Left lung (tissue), 10 donors: ENCODE results near the gene KLF2. TPM values are rescaled to one million over a fixed set of nuclear protein-coding genes. Genes with fewer than 3 reads are reported as not detected.
"Not testable (repeated sequence)": the region's sequence is repeated elsewhere in the genome, so short reads cannot be mapped to it uniquely, and the experiment has no call there.

Source experiments
- ATAC-seq: fragments of 200-7000 bp; cut with Tn5 transposase; one replicate; pipeline ENCODE4 v1.9.1; 2020; ENCODE audit warnings: moderate library complexity
- DNase-seq, 4 donors: peaks; one replicate each; pipeline ENCODE4 v3.0.0-alpha.2; 2013 to 2020
- H3K27ac ChIP-seq, 2 donors: fragments of 200-600 bp; sonication (generic) in 1 of 2; one replicate each; pipeline versions ENCODE4 v1.5.0 to v1.8.0; 2020 to 2021
- H3K27me3 ChIP-seq, 2 donors: fragments of 200-600 bp; sonication (generic) in 1 of 2; one replicate each; pipeline versions ENCODE4 v1.5.0 to v1.8.0; 2020 to 2021
- H3K36me3 ChIP-seq, 2 donors: fragments of 200-600 bp; sonication (generic) in 1 of 2; one replicate each; pipeline versions ENCODE4 v1.5.0 to v1.8.0; 2020 to 2021
- H3K4me1 ChIP-seq, 2 donors: fragments of 200-600 bp; one replicate each; pipeline ENCODE4 v1.8.0; 2021
- H3K4me3 ChIP-seq, 2 donors: fragments of 200-600 bp; sonication (generic) in 1 of 2; one replicate each; pipeline versions ENCODE4 v1.5.0 to v1.8.0; 2020 to 2021; ENCODE audit warnings: mild to moderate bottlenecking in 1 of 2
- H3K9me3 ChIP-seq, 2 donors: fragments of 200-600 bp; sonication (generic) in 1 of 2; one replicate each; pipeline versions ENCODE4 v1.5.0 to v1.8.0; 2020 to 2021
- intact Hi-C, 2 donors: fragments of 100-400 bp; cut with DNase I; formaldehyde crosslinking; loops; one replicate each; pipeline versions ENCODE4 v1.11.2 to v1.14.2; 2022
- polyA plus RNA-seq, 6 donors: library from polyadenylated mRNA; unstranded; fragments of 120-200 nt; gene quantifications; one replicate each; pipeline ENCODE4 v1.2.1, GENCODE V29; 2013; ENCODE audit not compliant: insufficient read length in 6 of 6
- total RNA-seq, 2 donors: library from RNA; stranded (reverse); fragmentation: NEBNext Ultra II Directional; extraction: Animal tissue kit (Norgen Biotek cat#: 25700); gene quantifications; one replicate each; pipeline ENCODE4 v1.2.1, GENCODE V29; 2021
- TF ChIP-seq, protein P1 (sequence below), 2 donors: fragments of 200-600 bp; sonication (generic) in 1 of 2; IDR thresholded peaks; one replicate each; pipeline versions ENCODE4 v1.5.0 to v1.8.0; 2021; ENCODE audit warnings: antibody characterized with exemption in 2 of 2
- donor health status: DM: no; HTN: yes; CAD: no.
- donor health status: DM: no; HTN: no; CAD: no.

Gene KLF2
- total and polyA plus RNA-seq, 8 donors, result 12.9 to 75.9 (median 37.6) TPM

- intact Hi-C loops, result no loop called here
- ATAC-seq (no peak), DNase-seq (no peak)
- peaks cover 15 to 61% of the 10 kb centered on the region in 2 donors for H3K4me1 ChIP-seq
- no peaks in the 10 kb centered on the region for H3K36me3 ChIP-seq
- H3K9me3 ChIP-seq, result no peaks in the 10 kb centered on the region
- H3K27me3 ChIP-seq, result no peaks in the 10 kb centered on the region
- TF ChIP-seq, protein P1, sequence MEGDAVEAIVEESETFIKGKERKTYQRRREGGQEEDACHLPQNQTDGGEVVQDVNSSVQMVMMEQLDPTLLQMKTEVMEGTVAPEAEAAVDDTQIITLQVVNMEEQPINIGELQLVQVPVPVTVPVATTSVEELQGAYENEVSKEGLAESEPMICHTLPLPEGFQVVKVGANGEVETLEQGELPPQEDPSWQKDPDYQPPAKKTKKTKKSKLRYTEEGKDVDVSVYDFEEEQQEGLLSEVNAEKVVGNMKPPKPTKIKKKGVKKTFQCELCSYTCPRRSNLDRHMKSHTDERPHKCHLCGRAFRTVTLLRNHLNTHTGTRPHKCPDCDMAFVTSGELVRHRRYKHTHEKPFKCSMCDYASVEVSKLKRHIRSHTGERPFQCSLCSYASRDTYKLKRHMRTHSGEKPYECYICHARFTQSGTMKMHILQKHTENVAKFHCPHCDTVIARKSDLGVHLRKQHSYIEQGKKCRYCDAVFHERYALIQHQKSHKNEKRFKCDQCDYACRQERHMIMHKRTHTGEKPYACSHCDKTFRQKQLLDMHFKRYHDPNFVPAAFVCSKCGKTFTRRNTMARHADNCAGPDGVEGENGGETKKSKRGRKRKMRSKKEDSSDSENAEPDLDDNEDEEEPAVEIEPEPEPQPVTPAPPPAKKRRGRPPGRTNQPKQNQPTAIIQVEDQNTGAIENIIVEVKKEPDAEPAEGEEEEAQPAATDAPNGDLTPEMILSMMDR (IDR thresholded peaks at IDR 0.05), result no peak
- no peak overlapping the region for H3K4me3 ChIP-seq
- peak overlapping the region in 1 of 2 donors; percentile 78 for H3K27ac ChIP-seq
Observed at GRCh38 chr19:16343156-16343555, 18.5 kb downstream of the KLF2 start.

DNA sequence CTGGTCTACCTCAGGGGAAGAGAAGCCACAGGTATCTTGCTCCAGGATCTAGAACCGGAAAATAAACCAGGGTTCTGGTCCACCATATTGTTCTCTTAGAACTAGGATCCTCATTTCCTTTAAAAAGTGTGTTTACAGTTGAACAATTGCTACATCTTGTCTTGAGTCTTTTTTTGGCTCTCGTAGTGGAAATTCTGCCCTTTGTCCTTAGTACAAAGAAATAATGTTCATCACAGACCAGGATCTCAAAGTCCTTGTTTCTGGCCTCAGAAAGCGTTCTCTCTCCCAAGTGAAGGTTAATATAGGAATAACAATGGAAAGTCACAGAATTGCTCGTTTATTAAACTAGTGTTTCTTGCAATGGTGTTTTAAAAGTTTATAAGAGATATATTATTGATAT lies 20.8 kb downstream of the KLF2 start:
- DNase-seq (no peak), ATAC-seq (no peak)
- Histone ChIP-seq H3K4me1 (peaks cover 3 to 42% of the 10 kb centered on the region in 2 donors), H3K4me3 (no peak overlapping the region), H3K36me3 (no peaks in the 10 kb centered on the region), H3K27me3 (no peaks in the 10 kb centered on the region), H3K9me3 (no peaks in the 10 kb centered on the region), H3K27ac (peak overlapping the region; percentile 8 to 45)
- intact Hi-C loops, result no loop called here
- TF ChIP-seq, protein P1 (IDR thresholded peaks at IDR 0.05), result no peak

GRCh38 chr19:16347099-16347498 lies 22.5 kb downstream of the KLF2 start:
- H3K4me3 ChIP-seq, H3K27me3 ChIP-seq, H3K36me3 ChIP-seq, ATAC-seq, H3K9me3 ChIP-seq, intact Hi-C loops: not testable (repeated sequence)
- H3K4me1 ChIP-seq, result peaks cover 0 to 47% of the 10 kb centered on the region in 2 donors
- peak in 1 of 4 donors; percentile 17 for DNase-seq
- peak overlapping the region in 1 of 2 donors; percentile 37 for H3K27ac ChIP-seq

- H3K27me3 ChIP-seq, result no peaks in the 10 kb centered on the region
- no peak for ATAC-seq
- peak overlapping the region; percentile 39 for H3K27ac ChIP-seq
- no peak overlapping the region for H3K4me3 ChIP-seq
- H3K36me3 ChIP-seq, result no peaks in the 10 kb centered on the region
- peaks cover 0 to 44% of the 10 kb centered on the region in 2 donors for H3K4me1 ChIP-seq
- DNase-seq, result no peak
- intact Hi-C loops, result no loop called here
- no peaks in the 10 kb centered on the region for H3K9me3 ChIP-seq
- TF ChIP-seq, protein P1 (IDR thresholded peaks at IDR 0.05), result no peak
Observed at GRCh38 chr19:16347706-16348105, 23.1 kb downstream of the KLF2 start.

- peak; percentile 14 for ATAC-seq
- intact Hi-C loops, result no loop called here
- H3K36me3 ChIP-seq, result no peaks in the 10 kb centered on the region
- no peaks in the 10 kb centered on the region for H3K27me3 ChIP-seq
- no peak for DNase-seq
- no peak overlapping the region for H3K4me3 ChIP-seq
- TF ChIP-seq, protein P1 (IDR thresholded peaks at IDR 0.05), result no peak
- H3K27ac ChIP-seq, result peak overlapping the region in 1 of 2 donors; percentile 39
- peaks cover 0 to 34% of the 10 kb centered on the region in 2 donors for H3K4me1 ChIP-seq
- no peaks in the 10 kb centered on the region for H3K9me3 ChIP-seq
Observed at GRCh38 chr19:16349551-16350152, 25.0 kb downstream of the KLF2 start.
